ENCODE results near the gene DNAH8.

Gene DNAH8

DNA sequence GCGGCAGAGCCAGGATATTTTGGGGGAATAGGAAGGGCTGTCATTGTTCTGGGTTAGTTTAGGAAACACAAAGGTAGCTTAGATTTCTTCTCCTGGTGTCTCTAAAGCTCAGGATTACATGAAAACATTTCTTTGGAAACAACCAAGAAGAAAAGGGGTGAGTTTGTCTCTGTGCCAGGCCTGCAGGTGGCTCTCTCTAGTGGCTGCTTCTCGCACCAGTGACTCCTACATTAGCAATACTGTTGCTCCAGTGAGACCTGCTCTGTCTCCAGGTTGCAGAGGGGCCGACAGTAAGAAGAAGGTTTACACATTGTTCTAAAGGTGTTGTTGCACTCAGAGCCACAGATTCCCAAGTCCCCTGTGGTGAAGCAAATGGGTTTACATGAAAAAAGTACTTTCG, 228.9 kb downstream of the DNAH8 start:
- no peak for DNase-seq (ENCODE audit: extremely low read depth in 1 of 2, low read depth in 1 of 2)

DNA sequence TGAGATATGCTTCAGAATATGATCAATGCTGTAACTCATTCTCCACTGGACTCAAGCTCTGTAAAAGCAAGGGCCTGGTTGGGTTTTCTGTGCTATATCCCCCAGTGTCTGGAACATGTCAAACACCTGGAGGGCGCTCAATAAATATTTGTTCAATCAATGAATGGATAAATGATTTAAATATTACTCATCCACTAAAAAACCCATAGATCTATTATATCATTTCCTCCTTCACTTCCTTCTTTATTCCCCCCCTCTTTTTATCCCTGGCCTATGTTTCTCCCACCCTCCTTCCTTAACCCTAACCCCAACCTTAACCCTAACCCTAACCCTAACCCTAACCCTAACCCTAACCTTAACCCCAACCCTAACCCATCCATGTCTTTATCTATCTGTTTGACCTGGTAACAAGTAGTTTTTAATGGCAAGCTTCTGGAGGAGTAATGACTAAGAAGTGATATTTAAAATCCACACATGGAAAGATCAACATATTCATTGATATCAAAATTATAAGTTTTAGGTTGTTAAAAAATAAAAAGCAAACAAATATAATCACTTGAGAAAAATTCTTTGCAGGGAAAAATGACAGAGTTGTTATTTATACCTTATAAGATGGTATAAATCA, 229.7 kb downstream of the DNAH8 start:
- DNase-seq (ENCODE audit: extremely low read depth in 1 of 2, low read depth in 1 of 2) = no peak

- no peak for DNase-seq (ENCODE audit: extremely low read depth in 1 of 2, low read depth in 1 of 2)
These were observed 240.8 kb downstream of the DNAH8 start for GRCh38 chr6:38955861-38956260.

- DNase-seq (ENCODE audit: extremely low read depth in 1 of 2, low read depth in 1 of 2) = no peak
These were observed 242.3 kb downstream of the DNAH8 start for GRCh38 chr6:38957426-38957825.

GRCh38 chr6:38959138-38959537, 244.0 kb downstream of the DNAH8 start:
- DNase-seq (ENCODE audit: extremely low read depth in 1 of 2, low read depth in 1 of 2) = no peak

DNA sequence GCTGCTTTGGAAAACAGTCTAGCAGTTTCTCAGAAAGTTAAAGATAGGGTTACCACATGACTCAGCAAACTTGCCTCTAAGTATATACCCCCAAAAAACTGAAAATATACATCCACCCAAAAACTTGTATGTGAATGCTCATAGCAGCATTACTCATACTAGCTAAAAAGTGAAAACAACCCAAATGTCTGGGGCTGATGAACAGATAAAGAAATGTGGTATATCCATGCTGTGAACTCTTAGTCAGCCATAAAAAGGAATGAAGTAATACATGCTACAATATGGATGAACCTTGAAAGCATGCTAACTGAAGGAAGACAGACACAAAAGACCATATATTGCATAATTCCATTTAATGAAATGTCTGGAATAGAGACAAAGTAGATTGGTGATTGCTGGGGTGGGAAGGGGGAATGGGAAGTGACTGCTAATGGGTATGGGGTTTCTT, 253.6 kb downstream of the DNAH8 start:
- DNase-seq (ENCODE audit: extremely low read depth in 1 of 2, low read depth in 1 of 2) = no peak

DNA sequence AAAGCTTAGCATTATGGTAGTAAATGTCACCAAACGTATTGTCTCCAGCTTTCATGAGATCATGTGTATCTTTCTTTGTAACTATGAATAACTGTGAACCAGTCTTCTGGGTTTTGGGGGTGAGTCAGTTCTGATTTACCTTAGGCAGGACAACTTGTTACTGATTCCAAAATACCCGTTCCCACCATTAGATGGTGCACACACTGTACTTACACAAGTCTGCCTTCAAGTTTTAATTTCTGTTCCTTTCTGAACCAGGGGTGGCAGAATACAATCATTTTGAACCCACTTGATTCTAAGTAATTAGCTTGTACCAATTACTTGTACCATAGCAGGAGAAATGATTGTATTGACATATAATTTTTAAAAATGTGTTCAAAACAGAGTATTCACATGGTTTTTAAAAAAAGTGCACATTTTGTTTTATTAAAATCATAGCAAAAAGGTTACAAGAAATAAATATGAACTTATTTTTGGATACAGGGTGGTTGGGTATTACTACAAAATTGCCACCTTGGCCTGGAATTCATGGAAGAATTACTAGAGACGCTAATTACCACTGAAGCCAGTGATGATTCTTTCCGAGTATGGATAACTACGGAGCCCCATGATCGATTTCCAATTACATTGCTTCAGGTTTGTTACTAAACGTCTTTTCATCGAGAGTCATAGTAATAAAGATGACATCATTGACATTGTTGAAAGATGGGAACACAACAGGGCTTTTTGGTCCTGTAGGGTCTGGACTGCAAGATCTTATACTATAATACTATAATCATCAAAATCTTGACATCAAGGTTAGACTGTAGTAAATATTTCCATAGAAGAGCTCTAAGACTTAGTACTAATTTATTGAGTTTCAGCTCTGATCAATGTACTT, 258.3 kb downstream of the DNAH8 start:
- no peak for DNase-seq (ENCODE audit: extremely low read depth in 1 of 2, low read depth in 1 of 2)

GRCh38 chr6:38974389-38975151, 259.5 kb downstream of the DNAH8 start:
- DNase-seq (ENCODE audit: extremely low read depth in 1 of 2, low read depth in 1 of 2) = no peak

GRCh38 chr6:38975621-38976049, 260.5 kb downstream of the DNAH8 start:
- DNase-seq (ENCODE audit: extremely low read depth in 1 of 2, low read depth in 1 of 2) = no peak

GRCh38 chr6:38976051-38976450, 260.9 kb downstream of the DNAH8 start:
- DNase-seq (ENCODE audit: extremely low read depth in 1 of 2, low read depth in 1 of 2) = no peak

DNA sequence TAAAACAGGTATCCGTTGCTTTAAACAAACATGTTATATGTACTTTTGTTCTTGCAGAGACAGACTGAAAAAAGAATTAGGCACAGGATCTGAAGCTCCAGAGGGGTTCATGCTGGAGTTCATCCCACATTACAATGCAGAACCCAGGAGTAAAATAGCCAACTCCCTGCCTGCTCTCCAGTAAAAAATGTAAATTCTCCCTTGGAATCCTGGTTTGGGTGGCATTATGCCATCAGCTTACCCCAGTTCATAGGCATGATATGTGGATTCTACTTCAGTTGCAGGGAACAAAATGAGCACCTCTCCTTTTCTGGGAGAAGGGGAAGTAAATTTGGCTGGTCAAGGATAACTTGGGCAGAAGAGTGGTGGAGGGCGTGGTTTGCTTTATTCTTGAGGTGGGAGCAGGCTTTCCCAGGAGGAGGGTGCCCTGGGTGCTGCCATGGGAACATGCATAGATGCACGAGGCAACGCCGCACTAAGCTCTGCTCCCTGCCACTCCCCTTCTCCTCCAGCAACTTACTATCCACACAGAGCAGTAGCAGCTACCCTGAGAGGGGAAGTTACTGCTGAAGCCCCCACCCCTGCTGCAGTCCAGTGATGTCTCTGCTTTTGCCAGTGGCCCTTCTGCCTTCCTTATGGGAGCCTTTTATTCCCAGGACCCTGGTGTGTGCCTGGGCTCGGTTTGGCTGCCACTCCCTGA, 261.8 kb downstream of the DNAH8 start:
- DNase-seq (ENCODE audit: extremely low read depth in 1 of 2, low read depth in 1 of 2) = no peak

GRCh38 chr6:38978139-38978704, 263.1 kb downstream of the DNAH8 start:
- DNase-seq (ENCODE audit: extremely low read depth in 1 of 2, low read depth in 1 of 2) = no peak

DNA sequence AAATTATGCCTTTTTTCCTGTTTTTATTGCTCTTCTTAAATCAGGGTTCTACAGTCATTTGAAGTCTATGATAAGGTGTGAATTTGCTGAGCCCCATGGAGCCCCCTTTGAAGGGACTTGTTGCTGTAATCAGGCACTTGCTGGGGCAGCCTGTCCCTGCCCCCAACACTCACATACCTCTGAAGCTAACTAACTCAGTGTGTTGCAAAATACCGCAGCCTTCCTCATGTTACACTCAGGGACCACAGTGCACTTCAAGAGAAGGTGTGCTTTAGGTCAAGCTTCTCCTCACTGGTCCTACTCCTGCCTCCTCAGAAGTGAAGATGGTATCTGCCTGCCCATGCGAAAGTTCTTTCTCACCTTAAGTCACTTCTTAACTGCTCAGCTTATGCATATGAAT, 267.4 kb downstream of the DNAH8 start:
- no peak for DNase-seq (ENCODE audit: extremely low read depth in 1 of 2, low read depth in 1 of 2)

- no peak for DNase-seq (ENCODE audit: extremely low read depth in 1 of 2, low read depth in 1 of 2)
These were observed 269.6 kb downstream of the DNAH8 start for GRCh38 chr6:38984723-38985122.

- DNase-seq (ENCODE audit: extremely low read depth in 1 of 2, low read depth in 1 of 2) = no peak
These were observed 270.7 kb downstream of the DNAH8 start for GRCh38 chr6:38985839-38986238.

GRCh38 chr6:38987503-38987902, 272.4 kb downstream of the DNAH8 start:
- DNase-seq (ENCODE audit: extremely low read depth in 1 of 2, low read depth in 1 of 2) = no peak

- no peak for DNase-seq (ENCODE audit: extremely low read depth in 1 of 2, low read depth in 1 of 2)
These were observed 273.8 kb downstream of the DNAH8 start for GRCh38 chr6:38988736-38989449.

- DNase-seq (ENCODE audit: extremely low read depth in 1 of 2, low read depth in 1 of 2) = no peak
These were observed 275.4 kb downstream of the DNAH8 start for GRCh38 chr6:38990475-38990874.

- no peak for DNase-seq (ENCODE audit: extremely low read depth in 1 of 2, low read depth in 1 of 2)
These were observed 281.6 kb downstream of the DNAH8 start for GRCh38 chr6:38996676-38997075.
